Tibial artery (tissue), 4 donors: ENCODE results near the gene BRIX1.

Source experiments
- DNase-seq, 2 donors: peaks; one replicate each; pipeline ENCODE4 v3.0.0-alpha.2; 2019
- H3K27ac ChIP-seq, 2 donors: fragments of 200-600 bp; sonication (generic) in 1 of 2; 1 replicate in 1 of 2; 2 replicates in 1 of 2; pipeline ENCODE4 v1.5.1; 2018 to 2019; ENCODE audit warnings: mild to moderate bottlenecking in 1 of 2
- H3K27me3 ChIP-seq, 2 donors: fragments of 200-600 bp; sonication (generic) in 1 of 2; one replicate each; pipeline versions ENCODE4 v1.5.1 to v1.6.0; 2016 to 2019
- H3K36me3 ChIP-seq, 3 donors: fragments of 200-600 bp; sonication (generic) in 2 of 3; one replicate each; pipeline ENCODE4 v1.5.1; 2016 to 2019; ENCODE audit warnings: mild to moderate bottlenecking in 2 of 3
- H3K4me1 ChIP-seq, 4 donors: fragments of 200-600 bp; sonication (generic) in 2 of 4; 1 replicate in 3 of 4; 2 replicates in 1 of 4; pipeline ENCODE4 v1.5.1; 2016 to 2019
- H3K4me3 ChIP-seq, 2 donors: fragments of 200-600 bp; sonication (generic) in 1 of 2; 1 replicate in 1 of 2; 2 replicates in 1 of 2; pipeline ENCODE4 v1.5.1; 2018 to 2019; ENCODE audit warnings: mild to moderate bottlenecking in 2 of 2
- H3K9me3 ChIP-seq, 3 donors: fragments of 200-600 bp; sonication (generic) in 1 of 3; one replicate each; pipeline ENCODE4 v1.5.1; 2016 to 2019
- intact Hi-C: fragments of 100-400 bp; cut with DNase I; formaldehyde crosslinking; loops from one replicate; pipeline ENCODE4 v1.15.0; 2023; ENCODE audit warnings: low total_unique reads
- TF ChIP-seq, protein P1 (sequence below), 2 experiments: fragments of 200-600 bp in 1 of 2; fragments of 450-650 bp in 1 of 2; IDR thresholded peaks; one replicate each; pipeline ENCODE4 v1.5.1; 2017 to 2019; ENCODE audit warnings: antibody characterized with exemption in 2 of 2, mild to moderate bottlenecking in 1 of 2, moderate library complexity in 1 of 2

BRIX1 gene

DNA sequence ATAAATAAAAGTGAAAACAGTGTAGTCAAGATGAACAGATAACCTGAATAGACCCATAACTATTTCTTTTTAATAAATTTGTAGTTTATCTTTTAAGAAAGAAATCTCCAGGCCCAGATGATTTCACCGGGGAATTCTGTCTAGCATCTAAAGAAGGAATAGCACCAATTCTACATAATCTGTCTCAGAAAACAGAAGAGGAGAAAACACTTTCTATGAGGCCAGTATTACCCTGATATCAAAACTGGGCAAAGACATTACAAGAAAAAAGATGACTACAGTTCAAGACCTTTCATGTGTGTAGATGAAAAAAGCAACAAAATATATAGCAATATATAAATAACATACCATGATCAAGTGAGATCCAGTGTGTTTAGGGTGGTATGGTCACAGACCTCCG is 45.1 kb upstream of the BRIX1 start:
- Histone ChIP-seq H3K27ac (no peak overlapping the region), H3K4me1 (peaks cover 0 to 11% (median 7%) of the 10 kb centered on the region in 4 donors), H3K9me3 (no peaks in the 10 kb centered on the region), H3K36me3 (no peaks in the 10 kb centered on the region), H3K27me3 (no peaks in the 10 kb centered on the region), H3K4me3 (no peak overlapping the region)
- intact Hi-C loops = no loop called here
- DNase-seq = no peak
- TF ChIP-seq, protein P1, sequence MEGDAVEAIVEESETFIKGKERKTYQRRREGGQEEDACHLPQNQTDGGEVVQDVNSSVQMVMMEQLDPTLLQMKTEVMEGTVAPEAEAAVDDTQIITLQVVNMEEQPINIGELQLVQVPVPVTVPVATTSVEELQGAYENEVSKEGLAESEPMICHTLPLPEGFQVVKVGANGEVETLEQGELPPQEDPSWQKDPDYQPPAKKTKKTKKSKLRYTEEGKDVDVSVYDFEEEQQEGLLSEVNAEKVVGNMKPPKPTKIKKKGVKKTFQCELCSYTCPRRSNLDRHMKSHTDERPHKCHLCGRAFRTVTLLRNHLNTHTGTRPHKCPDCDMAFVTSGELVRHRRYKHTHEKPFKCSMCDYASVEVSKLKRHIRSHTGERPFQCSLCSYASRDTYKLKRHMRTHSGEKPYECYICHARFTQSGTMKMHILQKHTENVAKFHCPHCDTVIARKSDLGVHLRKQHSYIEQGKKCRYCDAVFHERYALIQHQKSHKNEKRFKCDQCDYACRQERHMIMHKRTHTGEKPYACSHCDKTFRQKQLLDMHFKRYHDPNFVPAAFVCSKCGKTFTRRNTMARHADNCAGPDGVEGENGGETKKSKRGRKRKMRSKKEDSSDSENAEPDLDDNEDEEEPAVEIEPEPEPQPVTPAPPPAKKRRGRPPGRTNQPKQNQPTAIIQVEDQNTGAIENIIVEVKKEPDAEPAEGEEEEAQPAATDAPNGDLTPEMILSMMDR (IDR thresholded peaks at IDR 0.05) = no peak

DNA sequence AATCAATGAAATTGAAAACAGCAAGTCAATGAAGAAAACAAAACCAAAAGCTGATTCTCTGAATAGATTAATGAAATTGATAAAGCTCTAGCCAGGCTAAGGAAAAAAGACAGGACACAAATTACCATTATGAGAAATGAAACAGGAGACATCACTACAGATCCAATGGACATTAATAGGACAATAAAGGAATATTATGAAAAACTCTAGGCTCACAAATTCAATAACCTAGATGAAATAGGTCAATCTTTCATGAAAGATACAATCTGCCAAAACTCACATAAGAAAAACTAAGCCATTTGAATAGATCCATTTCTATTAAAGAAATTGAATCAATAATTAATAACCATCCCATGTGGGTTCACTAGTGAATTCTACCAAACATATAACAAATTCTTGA is 39.2 kb upstream of the BRIX1 start:
- H3K27ac ChIP-seq = no peak overlapping the region
- TF ChIP-seq, protein P1 (IDR thresholded peaks at IDR 0.05) = no peak
- H3K4me3 ChIP-seq = no peak overlapping the region
- H3K4me1 ChIP-seq = no peaks in the 10 kb centered on the region
- H3K9me3 ChIP-seq = peaks cover 0 to 5% (median 0%) of the 10 kb centered on the region in 3 donors
- intact Hi-C loops = no loop called here
- no peaks in the 10 kb centered on the region for H3K36me3 ChIP-seq
- no peaks in the 10 kb centered on the region for H3K27me3 ChIP-seq
- no peak for DNase-seq

DNA sequence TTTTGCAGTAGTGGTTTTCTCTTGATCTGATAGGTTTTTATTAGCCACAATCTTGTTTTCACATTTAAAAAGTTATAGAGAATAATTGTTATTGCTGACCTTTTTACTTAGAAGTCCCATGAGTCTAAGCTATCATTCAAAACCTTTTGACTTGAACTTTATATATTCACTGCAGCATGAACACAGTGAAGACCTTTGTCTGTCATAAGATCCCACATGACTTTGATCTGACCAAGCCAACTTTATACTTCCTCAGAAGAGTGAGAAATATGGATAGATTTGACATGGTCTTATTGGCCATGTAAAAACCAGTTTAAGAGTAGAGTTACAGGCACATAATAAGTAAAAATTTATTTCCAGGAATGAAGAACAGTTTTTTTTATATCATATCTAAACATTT is 34.3 kb upstream of the BRIX1 start:
- TF ChIP-seq, protein P1 (IDR thresholded peaks at IDR 0.05) = no peak
- no peaks in the 10 kb centered on the region for H3K4me1 ChIP-seq
- intact Hi-C loops = no loop called here
- no peak overlapping the region for H3K4me3 ChIP-seq
- no peak overlapping the region for H3K27ac ChIP-seq
- H3K36me3 ChIP-seq = no peaks in the 10 kb centered on the region
- peaks cover 0 to under 1% (median 0%) of the 10 kb centered on the region in 3 donors for H3K9me3 ChIP-seq
- no peaks in the 10 kb centered on the region for H3K27me3 ChIP-seq
- DNase-seq = no peak

DNA sequence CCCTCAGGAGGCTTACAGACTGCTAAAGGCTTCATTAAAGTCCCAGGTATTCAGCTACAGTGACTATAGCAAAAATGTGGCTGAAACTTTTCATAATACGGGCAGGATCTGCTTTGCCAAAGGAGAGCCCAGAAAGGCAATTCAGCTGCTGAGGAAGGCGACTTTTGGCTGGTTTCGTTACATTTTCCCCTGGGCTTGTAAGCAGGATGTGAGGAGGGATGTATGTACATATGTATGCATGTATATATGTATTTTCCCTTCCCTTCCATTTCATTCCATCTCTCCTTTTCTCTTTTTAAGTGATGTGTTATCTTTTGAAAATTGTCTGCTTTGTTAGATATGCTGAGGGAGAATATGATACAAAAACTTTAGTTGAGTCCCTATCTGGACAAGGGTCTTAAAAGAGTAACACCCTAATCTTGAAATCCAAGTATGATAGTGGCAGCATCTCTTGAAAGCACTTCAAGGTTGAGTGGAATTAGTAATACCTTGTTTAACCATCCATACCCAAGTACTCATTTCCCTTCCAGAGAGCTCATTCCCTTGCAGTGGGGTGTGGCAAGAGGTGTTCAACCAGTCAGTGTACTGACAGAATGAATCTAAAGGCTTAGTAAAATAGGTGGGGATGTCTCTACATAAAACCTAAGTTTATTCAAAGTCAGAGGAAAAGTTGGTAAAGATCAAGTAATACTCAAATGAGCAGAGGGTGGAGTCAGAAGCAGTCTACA is 29.0 kb upstream of the BRIX1 start:
- H3K27me3 ChIP-seq = no peaks in the 10 kb centered on the region
- H3K36me3 ChIP-seq = no peaks in the 10 kb centered on the region
- DNase-seq = no peak
- no peaks in the 10 kb centered on the region for H3K9me3 ChIP-seq
- TF ChIP-seq, protein P1 (IDR thresholded peaks at IDR 0.05) = no peak
- no peaks in the 10 kb centered on the region for H3K4me1 ChIP-seq
- H3K4me3 ChIP-seq = no peak overlapping the region
- intact Hi-C loops = no loop called here
- no peak overlapping the region for H3K27ac ChIP-seq

DNA sequence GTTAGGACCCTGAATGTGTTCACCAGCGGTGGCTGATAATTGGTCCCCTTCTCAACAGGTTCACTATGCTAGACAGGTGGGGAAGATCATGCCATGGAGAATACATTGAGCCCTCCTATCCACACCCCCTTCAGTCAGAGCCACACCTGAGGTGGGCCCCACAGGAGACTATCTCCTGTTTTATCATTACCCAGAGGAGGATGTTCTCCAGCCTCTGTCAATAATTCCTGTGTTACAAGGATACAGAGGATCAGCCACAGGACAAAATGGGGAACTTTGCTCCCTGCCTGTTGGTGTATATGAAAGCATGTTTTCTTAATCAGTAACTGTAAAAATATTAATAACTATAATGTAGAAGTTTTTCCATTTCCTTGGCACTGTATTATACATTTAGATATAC is 26.1 kb upstream of the BRIX1 start:
- Histone ChIP-seq H3K36me3 (no peaks in the 10 kb centered on the region), H3K4me1 (no peaks in the 10 kb centered on the region), H3K27ac (no peak overlapping the region), H3K4me3 (no peak overlapping the region), H3K9me3 (no peaks in the 10 kb centered on the region), H3K27me3 (no peaks in the 10 kb centered on the region)
- intact Hi-C loops = no loop called here
- DNase-seq = no peak
- TF ChIP-seq, protein P1 (IDR thresholded peaks at IDR 0.05) = no peak
